H1 (cell line): ENCODE results near the gene TUBGCP3. TPM values are rescaled to one million over a fixed set of nuclear protein-coding genes. Genes with fewer than 3 reads are reported as not detected.
A peak's percentile ranks its signal among the peaks of the same experiment; 100 is the strongest.

ENCODE experiments used
- CTCF ChIA-PET: fragments of 300-600 bp; sonication (Branson Sonifier 250); formaldehyde crosslinking; loops from one replicate; lab custom pipeline; 2021; ENCODE audit not compliant: partially characterized antibody; lab: Charles Lee
- POLR2A ChIA-PET: fragments of 300-600 bp; sonication (Branson Sonifier 250); formaldehyde crosslinking; loops from one replicate; lab custom pipeline; 2021; ENCODE audit warnings: inconsistent platforms; ENCODE audit not compliant: partially characterized antibody; lab: Charles Lee
- DNase-seq, 2 experiments: peaks; one replicate each; pipeline versions ENCODE4 v3.0.0 to v3.0.0-alpha.2; 2010 to 2022; ENCODE audit warnings: low spot score in 2 of 2, low read depth in 1 of 2, mixed read lengths in 1 of 2
- FAIRE-seq: peaks from 2 replicates; lab custom pipeline; 2011; peaks lifted over from hg19 to GRCh38; lab: Jason Lieb, UNC
- H2AFZ ChIP-seq: 2 replicates; pipeline ENCODE4 v1.8.1; 2012; ENCODE audit warnings: low read length, inconsistent platforms
- H2AK5ac ChIP-seq: 2 replicates; pipeline ENCODE4 v1.6.1; 2013; ENCODE audit warnings: low read depth, low read length
- H2BK120ac ChIP-seq: replicated peaks from 2 replicates; pipeline ENCODE3; 2013; ENCODE audit warnings: low read depth, low read length, inconsistent platforms
- H2BK12ac ChIP-seq: 2 replicates; pipeline ENCODE4 v1.6.1; 2013; ENCODE audit warnings: low read depth, low read length
- H2BK15ac ChIP-seq: 2 replicates; pipeline ENCODE4 v1.6.1; 2013; ENCODE audit warnings: low read length
- H2BK20ac ChIP-seq: 2 replicates; pipeline ENCODE4 v1.6.1; 2013; ENCODE audit warnings: low read length
- H2BK5ac ChIP-seq: 2 replicates; pipeline ENCODE4 v1.6.1; 2013; ENCODE audit warnings: low read depth, low read length
- H3K14ac ChIP-seq: 2 replicates; pipeline ENCODE4 v1.6.1; 2013; ENCODE audit warnings: inconsistent platforms; ENCODE audit not compliant: insufficient read length
- H3K18ac ChIP-seq: 2 replicates; pipeline ENCODE4 v1.6.1; 2013; ENCODE audit warnings: low read length; ENCODE audit errors: extremely low read depth
- H3K23ac ChIP-seq: 2 replicates; pipeline ENCODE4 v1.6.1; 2013; ENCODE audit warnings: inconsistent platforms; ENCODE audit not compliant: insufficient read length
- H3K23me2 ChIP-seq: 2 replicates; pipeline ENCODE4 v1.6.1; 2013; ENCODE audit warnings: low read depth, low read length
- H3K27ac ChIP-seq: 2 replicates; pipeline ENCODE4 v1.6.1; 2011; ENCODE audit warnings: low read depth, low read length, inconsistent platforms
- H3K27me3 ChIP-seq, 4 experiments: replicated peaks in 1 of 4; 1 replicate in 1 of 4; 2 replicates in 3 of 4; pipeline versions ENCODE4 v1.6.1 to v1.8.1; 2011 to 2013; ENCODE audit warnings: low read length in 3 of 4, mild to moderate bottlenecking in 3 of 4, inconsistent platforms in 2 of 4, mixed read lengths in 2 of 4, moderate library complexity in 1 of 4; ENCODE audit not compliant: control insufficient read depth in 3 of 4, insufficient read depth in 3 of 4; ENCODE audit errors: extremely low read depth in 1 of 4
- H3K36me3 ChIP-seq, 4 experiments: 2 replicates each; pipeline versions ENCODE4 v1.6.1 to v1.8.1; 2011 to 2013; ENCODE audit warnings: mild to moderate bottlenecking in 4 of 4, low read length in 3 of 4, moderate library complexity in 2 of 4, control low read depth in 1 of 4, inconsistent platforms in 1 of 4; ENCODE audit not compliant: insufficient read depth in 4 of 4, control insufficient read depth in 2 of 4
- H3K4ac ChIP-seq: replicated peaks from 2 replicates; pipeline ENCODE3; 2013; ENCODE audit warnings: low read length, low read depth, mixed read lengths, inconsistent platforms; ENCODE audit not compliant: insufficient read length
- H3K4me1 ChIP-seq, 4 experiments: replicated peaks in 1 of 4; 1 replicate in 1 of 4; 2 replicates in 3 of 4; pipeline versions ENCODE4 v1.6.1 to v1.8.1; 2011 to 2013; ENCODE audit warnings: low read length in 3 of 4, inconsistent platforms in 2 of 4, mixed read lengths in 1 of 4; ENCODE audit not compliant: insufficient read depth in 4 of 4, control insufficient read depth in 3 of 4
- H3K4me2 ChIP-seq, 2 experiments: 2 replicates each; pipeline versions ENCODE4 v1.6.1 to v1.8.1; 2011 to 2013; ENCODE audit warnings: low read depth in 2 of 2, low read length in 2 of 2, control low read depth in 1 of 2, inconsistent platforms in 1 of 2, mild to moderate bottlenecking in 1 of 2; ENCODE audit not compliant: insufficient read depth in 1 of 2
- H3K4me3 ChIP-seq, 4 experiments: fragments of 200-600, 300-600 bp in 1 of 4; sonication (generic), shearing (Covaris generic), sonication (Bioruptor Twin) in 1 of 4; 2 replicates each; pipeline versions ENCODE4 v1.5.1 to v1.8.1; 2011 to 2016; ENCODE audit warnings: low read length in 4 of 4, low read depth in 3 of 4, control low read depth in 2 of 4, inconsistent platforms in 2 of 4, mild to moderate bottlenecking in 2 of 4, mixed read lengths in 1 of 4, moderate library complexity in 1 of 4; ENCODE audit not compliant: insufficient read depth in 2 of 4; ENCODE audit errors: extremely low read depth in 1 of 4
- H3K56ac ChIP-seq: replicated peaks from 2 replicates; pipeline ENCODE3; 2013; ENCODE audit warnings: low read depth, mild to moderate bottlenecking, mixed read lengths, low read length, inconsistent platforms; ENCODE audit not compliant: insufficient read length
- H3K79me1 ChIP-seq: 2 replicates; pipeline ENCODE4 v1.6.1; 2013; ENCODE audit warnings: low read depth, low read length, control low read depth
- H3K79me2 ChIP-seq, 2 experiments: 2 replicates each; pipeline versions ENCODE4 v1.6.1 to v1.8.1; 2012 to 2013; ENCODE audit warnings: low read length in 2 of 2, mild to moderate bottlenecking in 2 of 2, inconsistent platforms in 1 of 2; ENCODE audit not compliant: insufficient read depth in 2 of 2, control insufficient read depth in 1 of 2
- H3K9ac ChIP-seq, 4 experiments: replicated peaks in 1 of 4; 1 replicate in 1 of 4; 2 replicates in 3 of 4; pipeline versions ENCODE4 v1.6.1 to v1.8.1; 2011 to 2013; ENCODE audit warnings: low read depth in 3 of 4, low read length in 3 of 4, control low read depth in 2 of 4, mild to moderate bottlenecking in 2 of 4, moderate library complexity in 2 of 4, inconsistent platforms in 1 of 4; ENCODE audit errors: extremely low read depth in 1 of 4
- H3K9me3 ChIP-seq, 2 experiments: 2 replicates each; pipeline versions ENCODE4 v1.6.1 to v1.8.1; 2012 to 2013; ENCODE audit warnings: mild to moderate bottlenecking in 2 of 2, moderate library complexity in 2 of 2, control low read depth in 1 of 2, inconsistent platforms in 1 of 2, low read depth in 1 of 2, low read length in 1 of 2, mixed read lengths in 1 of 2; ENCODE audit not compliant: insufficient read depth in 2 of 2
- H4K20me1 ChIP-seq, 2 experiments: replicated peaks in 1 of 2; 2 replicates each; pipeline versions ENCODE3 to v1.8.1; 2011 to 2013; ENCODE audit warnings: inconsistent platforms in 2 of 2, low read length in 2 of 2, mild to moderate bottlenecking in 1 of 2; ENCODE audit not compliant: insufficient read depth in 2 of 2, control insufficient read depth in 1 of 2
- H4K5ac ChIP-seq: 2 replicates; pipeline ENCODE4 v1.6.1; 2013; ENCODE audit warnings: low read length, low read depth, mixed read lengths, inconsistent platforms; ENCODE audit not compliant: insufficient read length
- H4K8ac ChIP-seq: 2 replicates; pipeline ENCODE4 v1.8.0; 2013; ENCODE audit warnings: mild to moderate bottlenecking, moderate library complexity, low read length, inconsistent platforms; ENCODE audit not compliant: insufficient read depth; ENCODE audit errors: extremely low read depth
- H4K91ac ChIP-seq: replicated peaks from 2 replicates; pipeline ENCODE3; 2013; ENCODE audit warnings: low read length, mixed read lengths, inconsistent platforms; ENCODE audit not compliant: insufficient read length
- BACH1 ChIP-seq: IDR thresholded peaks from 2 replicates; pipeline ENCODE4 v1.6.1; 2012; ENCODE audit warnings: low read length, improper control_type of control experiment
- CBX8 ChIP-seq: fragments of 300-800, 300-1000 bp; sonication (generic); IDR thresholded peaks from 2 replicates; pipeline ENCODE4 v1.7.1; 2016; ENCODE audit warnings: low read depth, low read length, borderline replicate concordance
- GTF2F1 ChIP-seq: IDR thresholded peaks from 2 replicates; pipeline ENCODE4 v1.6.1; 2012; ENCODE audit warnings: low read depth, low read length, improper control_type of control experiment, borderline replicate concordance
- HDAC6 ChIP-seq: IDR thresholded peaks from one replicate; pipeline ENCODE4 v1.7.1; 2012; ENCODE audit warnings: low read depth, mild to moderate bottlenecking, inconsistent platforms, low read length, moderate library complexity
- JUN ChIP-seq: IDR thresholded peaks from 2 replicates; pipeline ENCODE4 v1.6.1; 2011; ENCODE audit warnings: low read depth, mild to moderate bottlenecking, improper control_type of control experiment, low read length
- KDM1A ChIP-seq: fragments of 200-600, 300-600 bp; sonication (generic); IDR thresholded peaks from 2 replicates; pipeline ENCODE4 v1.7.1; 2016; ENCODE audit warnings: mild to moderate bottlenecking, low read length, borderline replicate concordance
- KDM5A ChIP-seq: fragments of 200-600 bp; IDR thresholded peaks from 2 replicates; pipeline ENCODE4 v1.7.1; 2012; ENCODE audit warnings: mild to moderate bottlenecking, low read length, inconsistent platforms, mixed read lengths
- POLR2A ChIP-seq, 2 experiments: IDR thresholded peaks; 1 replicate in 1 of 2; 2 replicates in 1 of 2; pipeline ENCODE4 v1.6.1; 2011; ENCODE audit warnings: low read depth in 2 of 2, low read length in 2 of 2, mild to moderate bottlenecking in 2 of 2; ENCODE audit errors: control extremely low read depth in 1 of 2
- POU5F1 ChIP-seq: IDR thresholded peaks from 2 replicates; pipeline ENCODE4 v1.6.1; 2011; ENCODE audit warnings: low read depth, mild to moderate bottlenecking, low read length, moderate library complexity
- RXRA ChIP-seq: IDR thresholded peaks from 2 replicates; pipeline ENCODE4 v1.6.1; 2011; ENCODE audit warnings: low read depth, mild to moderate bottlenecking, low read length, moderate library complexity; ENCODE audit not compliant: insufficient read depth
- SP1 ChIP-seq: IDR thresholded peaks from 2 replicates; pipeline ENCODE4 v1.6.1; 2011; ENCODE audit warnings: low read depth, low read length
- SRF ChIP-seq: IDR thresholded peaks from 2 replicates; pipeline ENCODE4 v1.6.1; 2011; ENCODE audit warnings: mild to moderate bottlenecking, low read depth, low read length, moderate library complexity
- WGBS, 2 experiments: shearing (Covaris generic) in 1 of 2; methylation state at CpG; one replicate each; pipeline versions ENCODE4 v1.1.6 to v1.1.7; 2013 to 2015; ENCODE audit warnings: low lambda C conversion rate in 2 of 2, mixed read lengths in 2 of 2, inconsistent platforms in 1 of 2, low coverage in 1 of 2, missing lambda C conversion rate in 1 of 2; ENCODE audit not compliant: insufficient replicate concordance in 2 of 2, insufficient coverage in 1 of 2, insufficient read length in 1 of 2; ENCODE audit errors: extremely low coverage in 1 of 2, missing lambda C conversion rate in 1 of 2; 5-methylcytosine and 5-hydroxymethylcytosine counted together
- polyA plus RNA-seq, 7 experiments: library from polyadenylated mRNA; depleted of rRNA in 3 of 7; stranded (reverse) in 5 of 7; unstranded in 2 of 7; fragments of >200 nt in 5 of 7; fragments of 200-250 nt in 2 of 7; gene quantifications; 1 replicate in 5 of 7; 2 replicates in 1 of 7; 4 replicates in 1 of 7; pipeline versions ENCODE4 v1.2.1 to v1.2.3, GENCODE V29; 2011 to 2013; ENCODE audit warnings: missing spikeins in 2 of 7, mixed read lengths in 2 of 7
- total RNA-seq: library from RNA; stranded (reverse); fragmentation: NEBNext Ultra II Directional; extraction: Animal tissue kit (Norgen Biotek cat#: 25700); gene quantifications from 2 replicates; pipeline ENCODE4 v1.2.1, GENCODE V29; 2021

TUBGCP3 gene
- total and polyA plus RNA-seq, 2 of the 8 experiments (the other 6 are each of a cell fraction or from before 2014, with no cell fraction given), result 27.0 to 31.7 TPM

GRCh38 chr13:112574834-112575613 is 12.9 kb downstream of the TUBGCP3 start:
- Histone ChIP-seq H2BK12ac (no peak overlapping the region), H3K36me3 (no peaks in the 10 kb centered on the region), H3K27me3 (no peaks in the 10 kb centered on the region), H2BK15ac (no peak overlapping the region), H4K5ac (no peak overlapping the region), H3K79me1 (peaks cover 11% of the 10 kb centered on the region; the same call in 1 of the 2 replicates), H3K9me3 (peaks cover 0 to 5% of the 10 kb centered on the region in 2 experiments; a peak in 1 of 4 replicates), H3K56ac (no peak overlapping the region), H3K9ac (no peak overlapping the region), H4K20me1 (peaks cover 4 to 12% of the 10 kb centered on the region in 2 experiments), H3K4me2 (no peak overlapping the region), H3K23me2 (no peaks in the 10 kb centered on the region), H2BK5ac (no peak overlapping the region), H3K14ac (no peak overlapping the region), H2BK120ac (no peak overlapping the region), H4K91ac (no peak overlapping the region), H3K18ac (no peak overlapping the region), H3K4me1 (peaks cover 0 to 15% (median 3%) of the 10 kb centered on the region in 4 experiments; a peak in 5 of 7 replicates), H2AK5ac (no peak overlapping the region), H2AFZ (no peak overlapping the region), H3K4me3 (no peak overlapping the region), H3K79me2 (peaks cover 12 to 90% of the 10 kb centered on the region in 2 experiments), H4K8ac (no peak overlapping the region; the same call in 1 of the 2 replicates), H3K23ac (no peak overlapping the region), H3K27ac (no peak overlapping the region), H3K4ac (no peak overlapping the region), H2BK20ac (no peak overlapping the region)
- DNase-seq, result no peak
- 85% methylated on average over 7 of the region's 7 CpGs; no CpG with 5 or more reads in 1 of the 2 experiments for WGBS, 2 experiments
- peak; percentile 13 for FAIRE-seq
- no peak for TF ChIP-seq HDAC6
- TF ChIP-seq BACH1, result no peak
- TF ChIP-seq POLR2A (IDR thresholded peaks at IDR 0.05; ENCODE audit: control extremely low read depth in 1 of 2, low read depth in 2 of 2, low read length in 2 of 2), result no peak
- TF ChIP-seq CBX8, result no peak
- TF ChIP-seq SRF, result no peak
- TF ChIP-seq POU5F1, result no peak
- TF ChIP-seq RXRA, result no peak
- TF ChIP-seq KDM5A, result no peak
- TF ChIP-seq GTF2F1, result no peak
- no peak for TF ChIP-seq KDM1A
- TF ChIP-seq JUN, result no peak
- TF ChIP-seq SP1, result no peak
- ChIA-PET POLR2A (interaction anchor here (3.1 kb wide), 1 partner anchor 13 kb away, joined by 15 read pairs; the partner anchor contains the start of gene TUBGCP3), CTCF (interaction anchor here (1.1 to 1.7 kb wide), 4 partner anchors 12 to 43 kb away, joined by 4 to 6 read pairs (median 4); no protein-coding TSS in a partner anchor)
